PFSK-1 (cell line): ENCODE results near the gene ZRANB1.

Source experiments
- FOXP2 ChIP-seq: optimal IDR thresholded peaks from 2 replicates; pipeline ENCODE3; 2011; ENCODE audit warnings: borderline replicate concordance, control low read depth, inconsistent platforms; ENCODE audit not compliant: insufficient read depth; ENCODE audit errors: extremely low read length, extremely low read depth
- POLR2AphosphoS5 ChIP-seq: IDR thresholded peaks from 2 replicates; pipeline ENCODE4 v1.6.1; 2012; ENCODE audit warnings: low read depth, mild to moderate bottlenecking, control low read depth, low read length, moderate library complexity
- SIN3A ChIP-seq: IDR thresholded peaks from 2 replicates; pipeline ENCODE4 v1.6.1; 2012; ENCODE audit warnings: mild to moderate bottlenecking, low read length, moderate library complexity, borderline replicate concordance; ENCODE audit not compliant: insufficient read depth
- TAF1 ChIP-seq: IDR thresholded peaks from 2 replicates; pipeline ENCODE4 v1.6.1; 2012; ENCODE audit warnings: low read length, control low read depth, borderline replicate concordance; ENCODE audit not compliant: insufficient read depth
- TF ChIP-seq, protein P1 (sequence below), 2 experiments: IDR thresholded peaks; 2 replicates each; pipeline versions ENCODE4 v1.6.1 to v1.8.0; 2011 to 2012; ENCODE audit warnings: low read depth in 2 of 2, low read length in 2 of 2, control low read depth in 1 of 2, inconsistent platforms in 1 of 2, mild to moderate bottlenecking in 1 of 2, moderate library complexity in 1 of 2; ENCODE audit not compliant: insufficient read depth in 1 of 2

Gene ZRANB1

DNA sequence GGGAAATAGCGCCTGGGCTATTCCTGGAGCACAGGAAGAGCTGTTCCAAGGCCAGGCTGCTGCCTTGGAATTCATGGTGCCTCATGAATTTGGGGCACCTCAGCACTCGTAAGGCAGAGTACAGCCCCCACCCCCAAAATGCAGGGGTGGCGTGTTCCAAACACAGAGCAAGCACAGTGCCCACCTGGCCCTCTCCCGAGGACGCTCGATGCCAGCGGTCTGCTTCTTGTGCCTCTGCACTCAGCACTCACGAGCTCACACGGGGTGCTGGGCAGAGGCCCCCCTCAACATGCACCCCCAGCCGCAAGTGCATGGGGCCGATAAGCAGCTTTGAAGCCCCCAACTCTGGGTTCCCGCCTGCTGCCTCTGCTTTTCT, 60.1 kb downstream of the ZRANB1 start:
- TF ChIP-seq TAF1 (no peak), FOXP2 (no peak), SIN3A (no peak), POLR2AphosphoS5 (no peak)
- TF ChIP-seq, protein P1, sequence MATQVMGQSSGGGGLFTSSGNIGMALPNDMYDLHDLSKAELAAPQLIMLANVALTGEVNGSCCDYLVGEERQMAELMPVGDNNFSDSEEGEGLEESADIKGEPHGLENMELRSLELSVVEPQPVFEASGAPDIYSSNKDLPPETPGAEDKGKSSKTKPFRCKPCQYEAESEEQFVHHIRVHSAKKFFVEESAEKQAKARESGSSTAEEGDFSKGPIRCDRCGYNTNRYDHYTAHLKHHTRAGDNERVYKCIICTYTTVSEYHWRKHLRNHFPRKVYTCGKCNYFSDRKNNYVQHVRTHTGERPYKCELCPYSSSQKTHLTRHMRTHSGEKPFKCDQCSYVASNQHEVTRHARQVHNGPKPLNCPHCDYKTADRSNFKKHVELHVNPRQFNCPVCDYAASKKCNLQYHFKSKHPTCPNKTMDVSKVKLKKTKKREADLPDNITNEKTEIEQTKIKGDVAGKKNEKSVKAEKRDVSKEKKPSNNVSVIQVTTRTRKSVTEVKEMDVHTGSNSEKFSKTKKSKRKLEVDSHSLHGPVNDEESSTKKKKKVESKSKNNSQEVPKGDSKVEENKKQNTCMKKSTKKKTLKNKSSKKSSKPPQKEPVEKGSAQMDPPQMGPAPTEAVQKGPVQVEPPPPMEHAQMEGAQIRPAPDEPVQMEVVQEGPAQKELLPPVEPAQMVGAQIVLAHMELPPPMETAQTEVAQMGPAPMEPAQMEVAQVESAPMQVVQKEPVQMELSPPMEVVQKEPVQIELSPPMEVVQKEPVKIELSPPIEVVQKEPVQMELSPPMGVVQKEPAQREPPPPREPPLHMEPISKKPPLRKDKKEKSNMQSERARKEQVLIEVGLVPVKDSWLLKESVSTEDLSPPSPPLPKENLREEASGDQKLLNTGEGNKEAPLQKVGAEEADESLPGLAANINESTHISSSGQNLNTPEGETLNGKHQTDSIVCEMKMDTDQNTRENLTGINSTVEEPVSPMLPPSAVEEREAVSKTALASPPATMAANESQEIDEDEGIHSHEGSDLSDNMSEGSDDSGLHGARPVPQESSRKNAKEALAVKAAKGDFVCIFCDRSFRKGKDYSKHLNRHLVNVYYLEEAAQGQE (IDR thresholded peaks at IDR 0.05; ENCODE audit: insufficient read depth in 1 of 2, low read depth in 2 of 2, low read length in 2 of 2), result no peak

DNA sequence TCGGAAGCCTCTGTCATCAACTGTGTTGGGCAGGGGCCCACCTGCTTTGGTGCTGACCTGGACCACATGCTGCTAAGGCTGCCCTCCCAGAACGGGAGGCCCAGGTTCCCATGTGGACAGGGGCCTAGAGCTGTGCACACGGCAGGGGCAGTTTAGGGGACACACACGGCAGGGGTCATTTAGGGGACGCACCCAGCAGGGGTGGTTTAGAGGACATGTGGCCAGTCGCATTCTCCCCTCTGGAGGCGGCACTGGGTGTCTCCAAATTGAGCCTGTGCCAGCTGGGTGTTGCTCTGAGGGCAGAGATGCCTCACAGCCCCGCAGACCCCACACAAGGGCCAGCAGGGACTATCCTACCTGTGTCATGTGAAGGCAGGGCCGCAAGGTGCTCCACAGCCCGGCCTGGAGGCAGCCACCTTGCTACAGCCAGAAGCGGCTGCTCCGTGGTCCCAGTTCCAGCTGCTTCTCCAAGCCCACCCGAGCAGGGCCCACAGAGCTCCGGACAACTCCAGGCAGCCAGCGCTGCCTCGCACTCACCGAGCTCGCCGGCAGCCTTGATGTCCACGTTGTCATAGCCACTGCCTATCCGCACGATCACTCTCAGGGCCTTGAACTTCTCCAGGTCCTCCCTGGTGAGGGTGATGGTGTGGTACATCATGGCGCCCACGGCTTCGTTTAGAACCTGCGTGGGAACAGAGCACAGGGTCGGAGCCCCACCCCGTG, 60.7 kb downstream of the ZRANB1 start:
- TF ChIP-seq TAF1 (no peak), SIN3A (no peak), POLR2AphosphoS5 (no peak), FOXP2 (no peak)
- TF ChIP-seq, protein P1 (IDR thresholded peaks at IDR 0.05; ENCODE audit: insufficient read depth in 1 of 2, low read depth in 2 of 2, low read length in 2 of 2), result no peak

DNA sequence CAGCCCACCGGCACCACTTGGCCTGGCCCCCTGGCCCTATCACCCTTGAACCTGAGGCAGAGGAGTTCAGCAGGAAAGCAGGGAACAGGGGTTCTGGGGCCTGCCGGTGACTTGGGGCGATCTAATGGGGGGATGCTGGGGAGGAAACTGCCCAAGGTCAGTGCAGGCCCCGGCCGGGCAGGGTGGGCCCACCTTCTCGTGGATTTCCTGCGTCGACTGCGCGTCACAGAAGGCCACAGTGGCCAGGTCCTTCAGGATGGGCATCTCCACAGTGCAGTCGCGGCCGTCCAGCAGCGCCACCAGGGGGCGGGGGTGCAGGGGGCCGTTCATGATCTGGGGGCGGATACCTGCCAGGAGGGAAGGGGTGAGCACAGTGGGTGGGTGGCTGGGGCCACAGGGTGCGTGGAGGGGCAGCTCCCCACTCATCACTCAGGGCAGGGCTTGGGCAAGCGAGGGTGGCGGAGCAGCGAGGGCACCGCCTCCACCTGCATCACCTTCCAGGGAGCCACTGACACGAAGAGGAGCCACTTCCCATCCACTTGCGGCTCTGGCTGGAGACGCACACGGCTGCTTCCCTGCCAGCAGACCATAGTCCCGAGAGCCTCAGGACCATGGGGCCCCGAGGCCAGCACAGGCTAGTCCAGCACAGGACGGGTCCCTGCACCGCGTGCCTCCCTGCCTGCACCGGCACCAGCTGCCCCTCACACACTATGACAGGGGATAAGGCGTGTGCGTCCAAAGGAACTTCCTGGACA, 61.4 kb downstream of the ZRANB1 start:
- TF ChIP-seq, protein P1 (IDR thresholded peaks at IDR 0.05; ENCODE audit: insufficient read depth in 1 of 2, low read depth in 2 of 2, low read length in 2 of 2), result no peak
- TF ChIP-seq FOXP2, result no peak
- no peak for TF ChIP-seq POLR2AphosphoS5
- no peak for TF ChIP-seq TAF1
- no peak for TF ChIP-seq SIN3A

DNA sequence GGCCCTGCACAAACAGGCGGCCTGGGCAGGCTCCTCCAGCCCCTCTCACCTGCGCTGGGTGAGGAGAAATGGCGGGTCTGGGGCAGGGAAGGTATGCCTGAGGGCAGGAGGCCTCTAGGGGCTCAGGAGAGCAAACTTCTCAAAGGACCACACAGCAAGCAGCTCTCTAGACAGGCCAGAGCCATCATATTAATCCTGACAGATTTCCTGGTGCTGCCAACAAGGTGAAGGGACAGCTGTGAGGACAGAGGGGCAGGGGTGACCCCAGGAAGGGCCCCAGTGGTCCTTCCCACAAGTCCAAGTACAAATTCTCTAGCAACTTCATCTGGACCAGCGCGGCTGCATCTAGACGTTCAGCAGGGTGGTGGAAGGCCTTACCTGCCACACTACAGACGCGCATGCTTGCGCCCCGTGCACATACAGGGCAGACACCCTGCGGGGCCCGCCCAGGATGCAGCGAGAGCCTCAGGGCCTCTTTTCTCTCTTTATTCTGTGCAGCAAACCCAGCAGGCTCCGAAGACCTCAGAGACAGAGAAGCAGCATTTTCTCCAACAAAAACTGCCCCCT, 62.1 kb downstream of the ZRANB1 start:
- TF ChIP-seq POLR2AphosphoS5 (no peak), FOXP2 (no peak), TAF1 (no peak), SIN3A (no peak)
- TF ChIP-seq, protein P1 (IDR thresholded peaks at IDR 0.05; ENCODE audit: insufficient read depth in 1 of 2, low read depth in 2 of 2, low read length in 2 of 2), result no peak
